Panc1 (cell line): Measurements from ENCODE around the gene ZSWIM3. TPM values are rescaled to one million over a fixed set of nuclear protein-coding genes. Genes with fewer than 3 reads are reported as not detected.

Experiments
- ATAC-seq: fragments of 200-7000 bp; cut with Tn5 transposase; 2 replicates; pipeline ENCODE4 v1.9.1; 2020; ENCODE audit warnings: mild to moderate bottlenecking, moderate library complexity
- BruUV-seq: library from RNA; stranded (reverse); fragments of 400-500 nt; replicated peaks from 2 replicates; lab custom pipeline; 2021; lab: Mats Ljungman, UMichigan
- CTCF ChIA-PET: fragments of 300-600 bp; sonication (Branson Sonifier 250); formaldehyde crosslinking; loops from one replicate; lab custom pipeline; 2022; ENCODE audit warnings: antibody characterized with exemption; lab: Charles Lee
- POLR2A ChIA-PET: fragments of 300-600 bp; sonication (Branson Sonifier 250); formaldehyde crosslinking; loops from one replicate; lab custom pipeline; 2022; ENCODE audit warnings: antibody characterized with exemption; lab: Charles Lee
- DNase-seq: peaks from one replicate; pipeline ENCODE4 v3.0.0-alpha.2; 2010; ENCODE audit warnings: low read depth, low spot score
- H3K27ac ChIP-seq: 2 replicates; pipeline ENCODE4 v1.5.1; 2011; ENCODE audit warnings: mild to moderate bottlenecking, low read length, inconsistent platforms
- H3K27me3 ChIP-seq: fragments of 200-500 bp; sonication (Bioruptor generic); 2 replicates; pipeline ENCODE4 v1.6.0; 2014; ENCODE audit warnings: low read length, inconsistent platforms; ENCODE audit not compliant: control insufficient read depth, insufficient read depth
- H3K36me3 ChIP-seq: fragments of 200-500 bp; sonication (Bioruptor generic); 2 replicates; pipeline ENCODE4 v1.5.1; 2014; ENCODE audit warnings: inconsistent platforms, mild to moderate bottlenecking, low read length, moderate library complexity; ENCODE audit not compliant: control insufficient read depth, insufficient read depth
- H3K4me1 ChIP-seq: 2 replicates; pipeline ENCODE4 v1.5.1; 2011; ENCODE audit warnings: inconsistent platforms, mild to moderate bottlenecking, low read length, moderate library complexity; ENCODE audit not compliant: control insufficient read depth, insufficient read depth
- H3K4me3 ChIP-seq, 2 experiments: 2 replicates each; pipeline ENCODE4 v1.5.1; 2011 to 2012; ENCODE audit warnings: low read depth in 2 of 2, low read length in 2 of 2, mild to moderate bottlenecking in 2 of 2, inconsistent platforms in 1 of 2, moderate library complexity in 1 of 2
- H3K9me3 ChIP-seq: fragments of 200-500 bp; sonication (Bioruptor generic); 2 replicates; pipeline ENCODE4 v1.5.1; 2014; ENCODE audit warnings: low read depth, mild to moderate bottlenecking, inconsistent platforms, low read length, moderate library complexity; ENCODE audit not compliant: control insufficient read depth, insufficient read depth
- CTCF ChIP-seq: fragments of 450-650 bp; IDR thresholded peaks from 2 replicates; pipeline ENCODE4 v1.5.1; 2017; ENCODE audit warnings: mild to moderate bottlenecking
- POLR2AphosphoS5 ChIP-seq: IDR thresholded peaks from 2 replicates; pipeline ENCODE4 v1.6.1; 2012; ENCODE audit warnings: mild to moderate bottlenecking, low read depth, low read length, moderate library complexity
- REST ChIP-seq, 2 experiments: IDR thresholded peaks; 2 replicates each; pipeline ENCODE4 v1.6.1; 2011 to 2012; ENCODE audit warnings: low read depth in 2 of 2, control low read depth in 1 of 2, low read length in 1 of 2, mild to moderate bottlenecking in 1 of 2, moderate library complexity in 1 of 2; ENCODE audit not compliant: insufficient read depth in 1 of 2
- SIN3A ChIP-seq: IDR thresholded peaks from 2 replicates; pipeline ENCODE4 v1.6.1; 2012; ENCODE audit warnings: low read depth, mild to moderate bottlenecking, low read length, moderate library complexity, borderline replicate concordance; ENCODE audit not compliant: insufficient read depth
- TCF7L2 ChIP-seq: IDR thresholded peaks from 2 replicates; pipeline ENCODE4 v1.6.1; 2011; ENCODE audit warnings: mild to moderate bottlenecking, low read depth, low read length, inconsistent platforms
- in situ Hi-C: cut with HindIII; loops from 2 replicates; pipeline ENCODE4 v1.10.0; 2016; ENCODE audit warnings: low sequenced_read_pairs, low pct_unique_long_range_greater_than_20kb
- intact Hi-C: fragments of 100-400 bp; cut with micrococcal nuclease; formaldehyde crosslinking; loops from one replicate; pipeline ENCODE4 v1.10.0; 2022; ENCODE audit not compliant: unreplicated experiment
- total RNA-seq: library from RNA; stranded (reverse); gene quantifications from one replicate; pipeline ENCODE4 v1.2.1, GENCODE V29; 2021; ENCODE audit not compliant: unreplicated experiment

Gene ZSWIM3
- total RNA-seq, 1 experiment from 2014 or later, result 3.6 TPM

- no peaks in the 10 kb centered on the region for H3K9me3 ChIP-seq
- H3K4me1 ChIP-seq, result peaks cover 38% of the 10 kb centered on the region
- BruUV-seq, result no TSS peak
- ChIA-PET CTCF (interaction anchor here (0.8 kb wide), 1 partner anchor 75 kb away, joined by 7 read pairs; no protein-coding TSS in a partner anchor), POLR2A (no interaction called here)
- peak overlapping the region; percentile 18; the same call in 1 of the 2 replicates for H3K27ac ChIP-seq
- TF ChIP-seq CTCF (no peak), POLR2AphosphoS5 (no peak), TCF7L2 (no peak), SIN3A (no peak), REST (IDR thresholded peaks at IDR 0.05; ENCODE audit: insufficient read depth in 1 of 2, low read depth in 2 of 2, low read length in 1 of 2) (no peak)
- H3K27me3 ChIP-seq, result no peaks in the 10 kb centered on the region
- H3K36me3 ChIP-seq, result peaks cover 7% of the 10 kb centered on the region
- no peak for ATAC-seq
- intact Hi-C loops, result no loop called here
- in situ Hi-C loops, result no loop called here
- no peak overlapping the region for H3K4me3 ChIP-seq
- no peak for DNase-seq
These were observed 39.2 kb upstream of the ZSWIM3 start for GRCh38 chr20:45818239-45818638.

GRCh38 chr20:45819466-45819865 lies 37.9 kb upstream of the ZSWIM3 start:
- Histone ChIP-seq H3K4me3 (no peak overlapping the region), H3K9me3 (no peaks in the 10 kb centered on the region), H3K27me3 (no peaks in the 10 kb centered on the region), H3K27ac (no peak overlapping the region), H3K4me1 (peaks cover 35% of the 10 kb centered on the region), H3K36me3 (peaks cover 4% of the 10 kb centered on the region; the same call in 1 of the 2 replicates)
- ChIA-PET POLR2A (interaction anchor here (0.6 kb wide), 2 partner anchors 55 to 293 kb away, joined by 3 to 4 read pairs; no protein-coding TSS in a partner anchor), CTCF (no interaction called here)
- TF ChIP-seq CTCF (no peak), SIN3A (no peak), REST (IDR thresholded peaks at IDR 0.05; ENCODE audit: insufficient read depth in 1 of 2, low read depth in 2 of 2, low read length in 1 of 2) (no peak), POLR2AphosphoS5 (no peak), TCF7L2 (no peak)
- in situ Hi-C loops (no loop called here), intact Hi-C loops (no loop called here)
- DNase-seq (no peak), ATAC-seq (no peak)
- BruUV-seq, result no TSS peak
